Stimulated activated CD4-positive, alpha-beta T cell treated with anti-CD3 and anti-CD28 coated beads, TNF-alpha, amount 100 ng/mL, for 48 hours (primary cell): ENCODE results near the gene SLC15A4.
"Not testable (repeated sequence)": the region's sequence is repeated elsewhere in the genome, so short reads cannot be mapped to it uniquely, and the experiment has no call there.

Experiments used
- DNase-seq, 3 donors: peaks; one replicate each; pipeline ENCODE4 v3.0.0-alpha.2; 2020; ENCODE audit warnings: low read depth in 3 of 3

Gene SLC15A4

GRCh38 chr12:128814411-128815261, 9.1 kb downstream of the SLC15A4 start:
- no peak for DNase-seq

- no peak for DNase-seq
These were observed 9.9 kb downstream of the SLC15A4 start for GRCh38 chr12:128813883-128814282.

- DNase-seq: no peak
These were observed 10.4 kb downstream of the SLC15A4 start for GRCh38 chr12:128813392-128813791.

- DNase-seq: no peak
These were observed 12.0 kb downstream of the SLC15A4 start for GRCh38 chr12:128811806-128812205.

- DNase-seq: peak in 1 of 3 donors; percentile 36
These were observed 13.3 kb downstream of the SLC15A4 start for GRCh38 chr12:128810182-128811127.

- DNase-seq: no peak
These were observed 15.1 kb downstream of the SLC15A4 start for GRCh38 chr12:128808651-128809050.

GRCh38 chr12:128807161-128807724, 16.5 kb downstream of the SLC15A4 start:
- DNase-seq: no peak

GRCh38 chr12:128806573-128806972, 17.2 kb downstream of the SLC15A4 start:
- no peak for DNase-seq

GRCh38 chr12:128805406-128805805, 18.4 kb downstream of the SLC15A4 start:
- not testable (repeated sequence) for DNase-seq

- no peak for DNase-seq
These were observed 19.0 kb downstream of the SLC15A4 start for GRCh38 chr12:128804762-128805161.

GRCh38 chr12:128803788-128804187, 20.0 kb downstream of the SLC15A4 start:
- DNase-seq: no peak

GRCh38 chr12:128802756-128803155, 21.0 kb downstream of the SLC15A4 start:
- no peak for DNase-seq

GRCh38 chr12:128801879-128802391, 21.8 kb downstream of the SLC15A4 start:
- DNase-seq: no peak

GRCh38 chr12:128800606-128801005, 23.2 kb downstream of the SLC15A4 start:
- DNase-seq: no peak

GRCh38 chr12:128798571-128799341, 25.0 kb downstream of the SLC15A4 start:
- DNase-seq: no peak

- no peak for DNase-seq
These were observed 26.3 kb downstream of the SLC15A4 start for GRCh38 chr12:128797119-128798118.

- DNase-seq: no peak
These were observed 27.2 kb downstream of the SLC15A4 start for GRCh38 chr12:128796439-128797118.

- DNase-seq: no peak
These were observed 28.0 kb downstream of the SLC15A4 start for GRCh38 chr12:128795530-128796361.
